Parathyroid adenoma (tissue), 2 donors: Measurements from ENCODE around the gene PKIG.
A peak's percentile ranks its signal among the peaks of the same experiment; 100 is the strongest.

Experiments used
- H2AFZ ChIP-seq: fragments of 300-600 bp; sonication (generic); one replicate; pipeline ENCODE4 v1.7.0; 2017; ENCODE audit warnings: antibody characterized with exemption, mild to moderate bottlenecking
- H3K27ac ChIP-seq: fragments of 300-600 bp; sonication (generic); one replicate; pipeline ENCODE4 v1.7.0; 2017
- H3K27me3 ChIP-seq: fragments of 300-600 bp; sonication (generic); one replicate; pipeline ENCODE4 v1.7.0; 2017; ENCODE audit warnings: low read length; ENCODE audit not compliant: control insufficient read depth, insufficient read depth
- H3K36me3 ChIP-seq: fragments of 300-600 bp; sonication (generic); one replicate; pipeline ENCODE4 v1.7.0; 2017; ENCODE audit warnings: low read length; ENCODE audit not compliant: control insufficient read depth, insufficient read depth
- H3K4me1 ChIP-seq: fragments of 300-600 bp; sonication (generic); one replicate; pipeline ENCODE4 v1.7.0; 2017; ENCODE audit warnings: control low read depth
- H3K4me2 ChIP-seq: fragments of 300-600 bp; sonication (generic); one replicate; pipeline ENCODE4 v1.7.0; 2017; ENCODE audit warnings: low read length
- H3K4me3 ChIP-seq: fragments of 300-600 bp; sonication (generic); one replicate; pipeline ENCODE4 v1.7.0; 2017; ENCODE audit warnings: low read depth, low read length
- H3K79me2 ChIP-seq: fragments of 300-600 bp; sonication (generic); one replicate; pipeline ENCODE4 v1.7.0; 2017; ENCODE audit warnings: control low read depth
- H3K9ac ChIP-seq: fragments of 300-600 bp; sonication (generic); one replicate; pipeline ENCODE4 v1.7.0; 2017; ENCODE audit warnings: mild to moderate bottlenecking
- H3K9me3 ChIP-seq: fragments of 300-600 bp; sonication (generic); one replicate; pipeline ENCODE4 v1.7.0; 2017; ENCODE audit warnings: low read length; ENCODE audit not compliant: control insufficient read depth
- CTCF ChIP-seq: fragments of 300-600 bp; sonication (generic); IDR thresholded peaks from one replicate; pipeline ENCODE4 v1.7.0; 2017; ENCODE audit warnings: antibody characterized with exemption, mild to moderate bottlenecking
- donor health status: primary hyperparathyroidism.

Gene PKIG

GRCh38 chr20:44596010-44596409, 13.6 kb downstream of the PKIG start:
- Histone ChIP-seq H3K9me3 (no peaks in the 10 kb centered on the region), H3K27ac (no peak overlapping the region), H3K4me3 (no peak overlapping the region), H3K9ac (no peak overlapping the region), H3K79me2 (peaks cover 44% of the 10 kb centered on the region), H3K4me1 (peaks cover 3% of the 10 kb centered on the region), H2AFZ (no peak overlapping the region), H3K36me3 (no peaks in the 10 kb centered on the region), H3K4me2 (no peak overlapping the region), H3K27me3 (no peaks in the 10 kb centered on the region)
- no peak for TF ChIP-seq CTCF

- no peak overlapping the region for H3K27ac ChIP-seq
- no peak overlapping the region for H3K4me2 ChIP-seq
- H3K9me3 ChIP-seq = no peaks in the 10 kb centered on the region
- peaks cover 11% of the 10 kb centered on the region for H3K4me1 ChIP-seq
- H3K9ac ChIP-seq = no peak overlapping the region
- no peak overlapping the region for H3K4me3 ChIP-seq
- no peaks in the 10 kb centered on the region for H3K36me3 ChIP-seq
- TF ChIP-seq CTCF = no peak
- H3K27me3 ChIP-seq = no peaks in the 10 kb centered on the region
- peaks cover 42% of the 10 kb centered on the region for H3K79me2 ChIP-seq
- H2AFZ ChIP-seq = no peak overlapping the region
These were observed 14.5 kb downstream of the PKIG start for GRCh38 chr20:44596876-44597275.

- H3K9me3 ChIP-seq = no peaks in the 10 kb centered on the region
- peaks cover 15% of the 10 kb centered on the region for H3K4me1 ChIP-seq
- no peak overlapping the region for H3K4me3 ChIP-seq
- no peak overlapping the region for H2AFZ ChIP-seq
- no peaks in the 10 kb centered on the region for H3K27me3 ChIP-seq
- peak overlapping the region; percentile 26 for H3K27ac ChIP-seq
- no peak for TF ChIP-seq CTCF
- no peak overlapping the region for H3K9ac ChIP-seq
- H3K4me2 ChIP-seq = no peak overlapping the region
- H3K79me2 ChIP-seq = peaks cover 38% of the 10 kb centered on the region
- H3K36me3 ChIP-seq = no peaks in the 10 kb centered on the region
These were observed 15.1 kb downstream of the PKIG start for GRCh38 chr20:44597516-44597915.

- no peak overlapping the region for H3K9ac ChIP-seq
- no peak overlapping the region for H2AFZ ChIP-seq
- no peak overlapping the region for H3K4me2 ChIP-seq
- no peaks in the 10 kb centered on the region for H3K9me3 ChIP-seq
- no peak for TF ChIP-seq CTCF
- H3K4me1 ChIP-seq = peaks cover 15% of the 10 kb centered on the region
- peak overlapping the region; percentile 26 for H3K27ac ChIP-seq
- H3K4me3 ChIP-seq = no peak overlapping the region
- H3K36me3 ChIP-seq = no peaks in the 10 kb centered on the region
- peaks cover 36% of the 10 kb centered on the region for H3K79me2 ChIP-seq
- H3K27me3 ChIP-seq = no peaks in the 10 kb centered on the region
These were observed 15.6 kb downstream of the PKIG start for GRCh38 chr20:44597930-44598329.

GRCh38 chr20:44598423-44599305, 16.3 kb downstream of the PKIG start:
- peaks cover 37% of the 10 kb centered on the region for H3K79me2 ChIP-seq
- peaks cover 15% of the 10 kb centered on the region for H3K4me1 ChIP-seq

More at GRCh38 chr20:44598423-44599305, 16.3 kb downstream of the PKIG start:
- H2AFZ ChIP-seq = no peak overlapping the region
- H3K9me3 ChIP-seq = no peaks in the 10 kb centered on the region
- no peaks in the 10 kb centered on the region for H3K36me3 ChIP-seq
- TF ChIP-seq CTCF = no peak
- H3K9ac ChIP-seq = no peak overlapping the region
- H3K27ac ChIP-seq = peak overlapping the region; percentile 26
- H3K4me2 ChIP-seq = no peak overlapping the region
- H3K4me3 ChIP-seq = no peak overlapping the region
- no peaks in the 10 kb centered on the region for H3K27me3 ChIP-seq
